MM.1S (cell line): ENCODE measurements around the gene TEX48.

Source experiments
- CTCF ChIP-seq: fragments of 300-600 bp; sonication (generic); IDR thresholded peaks from 2 replicates; pipeline ENCODE4 v1.5.1; 2016; ENCODE audit warnings: antibody characterized with exemption, low read length, mixed read lengths
- EZH2 ChIP-seq: fragments of 300-600 bp; sonication (generic); optimal IDR thresholded peaks from 2 replicates; pipeline ENCODE3; 2017; ENCODE audit warnings: low read depth, mild to moderate bottlenecking, antibody characterized with exemption, low read length, mixed read lengths
- EZH2phosphoT487 ChIP-seq: fragments of 300-600 bp; sonication (generic); IDR thresholded peaks from 2 replicates; pipeline ENCODE4 v1.6.1; 2018; ENCODE audit warnings: antibody characterized with exemption, low read length

GRCh38 chr9:114709636-114710035 lies 27.6 kb upstream of the TEX48 start:
- TF ChIP-seq CTCF (no peak), EZH2 (no peak), EZH2phosphoT487 (no peak)
